Activated CD4-positive, CD25-positive, alpha-beta regulatory T cell treated with anti-CD3 and anti-CD28 coated beads, Interleukin-2, amount 50 U/mL, for 24 hours (primary cell): ENCODE results near the gene LRRTM1.

Experiments
- ATAC-seq, 2 donors: fragments of 150-1000 bp; cut with Tn5 transposase; one replicate each; pipeline ENCODE4 v1.10.0; 2021; ENCODE audit warnings: mild to moderate bottlenecking in 1 of 2, moderate library complexity in 1 of 2

The LRRTM1 gene

DNA sequence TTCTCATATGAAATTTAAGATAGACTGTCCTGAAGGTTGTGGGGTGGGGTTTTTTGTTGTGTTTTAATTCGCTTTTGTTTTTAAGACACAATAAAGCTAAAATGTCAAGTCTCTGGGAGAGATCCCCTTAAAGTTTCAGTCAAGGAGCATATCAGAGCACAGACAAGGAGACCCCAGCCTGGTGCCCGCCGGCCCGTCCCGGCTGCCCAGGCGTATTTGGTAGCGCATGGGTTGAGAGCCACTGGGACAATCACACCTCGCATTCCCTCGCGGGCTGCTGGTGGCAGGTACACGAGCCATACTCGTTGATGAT is 2.6 kb downstream of the LRRTM1 start:
- no peak for ATAC-seq

DNA sequence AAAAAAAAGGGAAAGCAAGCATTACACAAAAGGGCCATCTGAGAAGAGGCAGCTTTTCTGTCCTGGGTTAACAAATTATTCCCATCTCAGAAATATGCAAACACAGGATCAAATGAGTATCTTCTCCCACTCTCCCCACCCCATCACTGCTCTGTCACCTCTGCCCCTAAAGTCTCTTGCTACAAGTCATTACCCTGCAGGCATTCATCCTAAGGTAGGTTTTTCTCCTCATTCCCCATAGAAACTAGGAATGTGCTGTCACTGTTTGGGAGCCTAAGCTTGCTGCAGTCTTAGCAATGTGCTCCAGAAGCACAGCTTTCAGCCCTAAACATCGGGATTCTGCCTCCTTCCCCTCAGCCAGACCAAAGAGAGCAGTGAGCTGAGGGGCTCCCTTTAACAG is 3.6 kb downstream of the LRRTM1 start:
- no peak for ATAC-seq

DNA sequence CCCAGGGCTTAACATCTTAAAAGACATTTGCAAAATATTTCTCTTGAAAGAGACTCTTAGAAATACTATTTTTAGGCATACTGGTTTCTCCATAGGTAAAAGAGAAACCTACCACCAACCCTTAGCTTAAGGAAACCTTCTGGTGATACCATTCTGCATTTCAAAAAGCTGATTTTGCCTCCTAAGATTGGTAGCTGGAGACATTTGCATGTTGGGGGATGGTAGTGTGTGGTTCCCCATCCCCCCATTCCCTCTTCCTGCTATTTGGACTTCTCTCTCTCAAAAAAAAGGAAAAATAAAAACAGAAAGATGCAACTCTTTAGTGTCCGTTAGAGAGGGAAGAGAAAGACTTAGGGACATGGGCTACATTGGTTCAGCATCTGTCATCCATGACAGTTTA is 4.2 kb downstream of the LRRTM1 start:
- no peak for ATAC-seq

DNA sequence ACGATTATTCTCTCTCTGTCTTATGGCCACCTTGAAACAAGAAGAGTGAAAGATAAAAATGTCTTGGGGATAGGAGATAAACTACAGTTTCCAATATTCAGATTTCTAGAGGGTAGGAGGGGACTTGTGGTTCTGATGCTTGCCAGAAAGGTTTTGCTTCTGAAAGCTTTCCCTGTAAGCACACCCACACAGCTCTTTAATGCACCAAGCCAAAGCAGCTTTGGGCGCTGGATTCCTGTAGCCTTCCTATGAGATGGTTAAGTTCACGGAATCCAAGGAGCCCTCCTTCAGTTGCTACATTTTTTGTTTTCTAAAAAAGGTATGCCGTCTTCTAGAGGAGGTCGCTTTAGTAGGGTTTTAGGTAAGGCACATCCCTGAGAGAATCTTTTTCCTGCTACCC is 4.9 kb downstream of the LRRTM1 start:
- no peak for ATAC-seq

DNA sequence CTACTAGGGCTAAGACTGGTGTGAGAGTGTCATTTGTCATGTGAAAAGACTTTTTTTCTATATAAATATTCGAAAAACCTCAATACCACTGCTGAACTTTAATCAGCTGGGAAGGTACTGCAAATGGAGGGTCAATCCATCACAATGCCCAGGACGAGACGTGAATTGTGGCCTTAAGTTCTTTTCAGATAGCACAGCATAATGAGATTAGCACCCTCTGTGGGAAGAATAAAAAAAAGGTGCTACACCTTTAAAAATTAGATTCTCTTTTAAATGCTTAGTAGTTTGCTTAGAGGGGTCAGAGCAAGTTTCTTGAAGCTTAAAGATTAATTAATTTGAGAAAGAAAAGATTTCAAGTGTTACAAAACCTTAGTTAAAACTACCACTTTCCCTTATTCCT is 5.6 kb downstream of the LRRTM1 start:
- no peak for ATAC-seq

DNA sequence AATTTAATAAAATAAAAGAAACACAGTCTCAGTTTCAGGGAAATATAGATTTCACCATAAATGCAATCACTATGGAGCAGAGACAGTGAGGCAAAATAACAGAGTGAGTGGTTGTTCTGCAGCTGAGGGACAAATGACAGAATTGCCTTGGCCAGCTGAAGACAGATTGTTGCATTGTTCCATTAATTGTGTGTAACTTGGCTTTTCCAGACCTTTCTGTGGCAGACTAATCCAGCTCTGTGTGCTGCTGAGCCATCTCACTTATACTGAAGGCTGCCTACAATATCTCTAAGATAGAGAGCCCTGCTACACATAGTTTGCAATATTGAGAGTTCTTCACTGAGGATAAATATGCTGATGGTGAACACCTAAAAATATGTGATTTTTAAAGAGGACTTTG is 11.5 kb downstream of the LRRTM1 start:
- ATAC-seq: no peak

DNA sequence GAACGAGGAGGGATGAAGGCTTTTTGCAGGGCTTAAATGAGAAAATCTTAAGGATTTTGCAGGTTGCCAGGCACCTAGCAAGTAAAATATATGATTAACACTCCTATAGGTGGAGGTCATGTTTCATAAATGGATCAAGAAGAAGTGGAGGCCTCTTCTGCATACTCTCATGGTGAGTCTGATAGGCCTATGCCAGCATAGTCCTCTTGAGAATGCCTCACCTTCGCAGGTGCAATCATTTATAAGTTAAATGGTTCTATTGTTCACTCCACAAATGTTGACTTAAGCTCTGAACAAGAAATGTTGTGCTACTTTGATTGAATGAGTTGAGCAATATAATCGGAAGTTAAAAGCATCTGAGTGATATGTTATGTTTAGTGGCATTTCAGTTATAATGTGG is 12.1 kb downstream of the LRRTM1 start:
- ATAC-seq: no peak

DNA sequence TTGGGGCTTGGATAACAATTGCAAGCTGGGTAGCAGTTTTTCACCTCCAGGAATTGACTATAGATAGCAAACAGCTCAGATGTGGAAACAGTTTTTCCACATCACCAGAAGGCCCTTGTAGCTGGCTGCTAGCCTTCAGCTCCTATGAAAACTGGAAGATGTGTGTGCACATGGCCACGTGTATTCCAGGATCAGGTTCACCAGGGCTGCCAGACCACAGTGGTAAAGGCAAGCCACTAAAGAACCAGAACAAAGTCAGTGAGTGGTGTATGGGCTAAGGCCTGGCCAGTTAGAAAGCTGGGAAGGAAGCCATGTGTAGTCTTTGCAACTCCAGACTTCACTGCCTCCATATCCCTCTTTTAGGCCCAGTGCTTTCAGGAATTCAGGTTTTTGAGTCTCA is 12.9 kb downstream of the LRRTM1 start:
- ATAC-seq: no peak

DNA sequence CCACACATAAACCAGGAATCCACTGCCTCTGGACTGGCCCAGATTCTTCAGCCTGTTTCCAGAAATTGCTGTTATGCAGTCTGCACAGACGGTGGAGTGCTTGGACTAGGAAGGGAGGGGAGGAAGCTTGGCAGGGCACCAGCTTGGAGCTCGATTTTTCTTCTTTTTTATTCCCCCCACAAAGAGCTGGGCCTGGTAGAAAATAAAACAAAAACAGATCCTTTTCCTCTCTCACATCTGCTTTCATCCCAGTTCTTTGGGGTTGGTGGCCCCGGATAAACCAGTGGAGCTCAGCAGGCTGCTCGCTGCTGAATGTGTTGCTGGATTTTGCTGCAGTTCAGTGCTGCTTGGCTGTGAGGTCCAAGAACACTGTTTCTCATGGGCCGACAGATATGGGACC is 16.0 kb downstream of the LRRTM1 start:
- no peak for ATAC-seq

DNA sequence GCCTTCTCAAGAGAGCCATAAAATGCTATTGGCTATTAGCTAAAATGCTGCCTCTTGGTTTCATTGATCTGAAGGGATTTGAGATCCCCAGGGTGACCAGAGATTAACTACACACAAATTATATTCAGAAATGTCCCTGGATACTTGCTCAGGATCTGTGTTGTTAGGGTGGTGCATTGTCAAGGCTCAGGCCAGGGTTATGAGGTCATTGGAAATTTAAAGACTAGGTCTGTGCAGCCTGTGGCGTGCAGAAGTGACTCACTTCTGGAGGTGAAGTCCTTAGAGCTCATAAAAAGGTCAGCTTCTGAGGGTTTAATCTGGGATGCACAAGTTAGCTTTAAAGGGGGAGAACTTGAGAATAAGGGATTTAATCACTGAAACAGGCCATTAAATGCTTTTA is 23.5 kb downstream of the LRRTM1 start:
- no peak for ATAC-seq

DNA sequence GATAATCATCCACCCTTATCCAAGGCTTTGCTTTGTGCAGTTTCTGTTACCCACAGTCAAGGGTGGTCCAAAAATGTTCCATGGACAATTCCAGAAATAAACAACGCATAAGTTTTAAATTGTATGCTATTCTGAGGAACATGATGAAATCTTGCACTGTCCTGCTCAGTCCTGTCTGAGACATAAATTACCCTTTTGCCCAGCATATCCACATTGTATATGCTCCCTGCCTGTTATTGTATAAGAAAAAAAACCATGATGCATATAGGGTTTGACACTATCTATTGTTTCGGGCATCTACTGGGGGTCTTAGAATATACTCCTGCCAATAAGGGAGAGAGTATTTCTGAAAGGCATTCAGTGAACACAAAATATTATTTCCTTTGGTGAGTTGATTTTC is 24.0 kb downstream of the LRRTM1 start:
- no peak for ATAC-seq

DNA sequence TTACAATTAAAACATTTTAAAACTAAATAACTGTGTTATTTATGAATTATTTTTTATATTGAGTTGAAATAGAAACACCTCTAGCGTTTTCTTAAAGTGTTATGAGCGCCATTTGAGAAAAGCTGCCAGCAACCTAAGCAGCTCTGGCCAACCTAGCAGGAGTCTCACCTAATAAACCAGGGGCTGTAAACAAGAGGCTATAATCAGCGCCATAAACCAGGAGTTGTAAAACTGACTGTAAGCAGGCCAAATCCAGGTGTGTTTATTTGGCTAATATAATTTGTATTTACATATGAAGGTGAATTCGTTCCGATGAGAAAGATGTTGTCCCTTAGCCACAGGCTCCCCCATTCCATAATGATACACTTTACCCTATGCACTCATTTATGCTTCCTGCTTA is 34.7 kb downstream of the LRRTM1 start:
- no peak for ATAC-seq

DNA sequence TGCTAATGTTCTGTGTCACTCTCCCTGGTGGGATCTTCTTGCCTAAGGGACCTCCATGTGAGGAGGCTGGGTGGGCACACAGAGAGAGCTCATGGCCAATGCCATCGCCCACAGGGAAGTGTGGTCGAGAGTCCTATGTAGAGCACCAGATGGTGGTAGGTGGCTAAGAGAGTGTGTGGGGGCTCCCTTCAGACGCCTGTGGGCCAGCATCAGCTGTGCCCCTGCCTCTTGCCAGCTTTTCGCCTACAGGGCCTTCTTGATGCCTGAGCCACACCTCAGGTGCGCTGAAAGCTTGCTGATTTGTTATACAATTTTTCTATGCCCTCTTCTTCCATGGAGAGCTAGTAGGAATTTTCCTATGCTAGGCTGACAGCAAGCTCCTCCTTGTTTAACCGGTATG is 38.3 kb downstream of the LRRTM1 start:
- ATAC-seq: no peak

DNA sequence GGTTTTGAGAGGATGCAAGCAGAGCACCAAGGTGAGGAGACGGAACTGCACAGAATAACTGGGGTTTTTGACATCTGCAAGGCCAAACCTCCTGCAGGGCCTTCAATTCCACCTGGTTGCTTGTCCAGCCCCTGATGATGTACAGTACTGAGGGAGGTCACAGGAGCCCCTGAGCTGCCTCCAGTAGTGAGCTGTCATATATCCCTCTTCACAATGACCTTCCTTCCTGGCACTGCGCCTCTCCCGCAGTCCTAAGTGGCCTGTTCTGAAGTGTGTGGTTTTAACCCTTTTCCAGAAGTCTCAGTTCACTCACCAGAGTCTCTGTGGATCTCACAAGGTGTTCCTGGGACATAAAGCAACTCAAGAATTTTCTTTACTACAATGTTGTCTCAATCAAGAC is 45.3 kb downstream of the LRRTM1 start:
- no peak for ATAC-seq

DNA sequence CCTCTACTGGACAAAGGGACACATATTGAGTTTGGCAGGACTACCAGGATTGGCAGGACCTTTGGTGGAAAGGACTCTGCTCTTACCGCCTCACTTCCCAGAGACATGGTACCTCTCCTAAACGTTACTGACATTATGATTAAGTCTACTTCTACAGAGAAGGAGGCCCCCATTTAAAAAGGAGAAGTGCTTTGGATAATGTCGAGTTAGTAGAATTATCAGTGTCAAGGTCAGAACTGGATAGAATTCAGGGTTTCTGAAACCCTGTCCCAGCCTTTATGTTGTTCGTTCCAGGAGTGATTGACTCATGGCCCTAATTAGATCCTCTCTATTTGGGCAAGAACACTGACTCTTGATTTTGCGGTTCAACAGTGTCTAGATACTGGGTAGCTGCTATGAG is 45.8 kb downstream of the LRRTM1 start:
- no peak for ATAC-seq

DNA sequence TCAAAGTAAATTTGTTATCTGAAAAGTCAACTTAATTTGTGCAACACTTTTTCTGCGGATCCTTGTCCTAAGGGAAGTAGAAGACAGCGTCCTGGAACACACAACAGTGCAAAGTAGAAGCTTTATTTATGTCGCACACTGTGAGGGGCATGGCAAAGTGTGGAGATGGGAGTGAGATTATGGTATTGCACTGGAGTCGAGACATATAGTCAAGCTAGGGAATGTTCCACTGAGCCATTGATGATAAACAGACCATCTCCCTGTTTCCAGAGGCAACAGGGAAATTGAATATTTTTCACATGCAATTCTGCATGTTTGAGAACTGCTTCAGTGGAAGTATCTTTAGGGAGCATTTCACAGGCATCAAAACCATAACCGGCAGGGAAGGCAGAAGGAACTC is 46.2 kb downstream of the LRRTM1 start:
- ATAC-seq: no peak

DNA sequence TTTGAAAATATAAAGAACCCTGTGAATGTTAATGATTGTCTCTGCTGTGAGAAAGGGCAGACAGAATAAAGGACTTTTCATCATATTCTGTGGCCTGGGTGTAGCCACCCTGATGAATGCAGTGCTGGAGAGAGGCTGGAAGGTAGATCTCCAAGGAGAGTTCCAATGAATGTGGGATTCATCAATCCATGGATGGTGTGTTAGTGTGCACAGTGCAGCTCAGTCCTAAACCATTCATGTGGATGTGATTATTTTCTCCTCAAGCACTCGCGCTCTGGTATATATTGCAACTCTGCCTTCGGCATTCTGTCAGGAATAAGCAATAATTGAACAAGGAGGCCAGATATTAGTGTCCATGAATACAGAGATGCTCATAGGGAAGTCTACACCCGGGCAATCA is 47.1 kb downstream of the LRRTM1 start:
- ATAC-seq: no peak

DNA sequence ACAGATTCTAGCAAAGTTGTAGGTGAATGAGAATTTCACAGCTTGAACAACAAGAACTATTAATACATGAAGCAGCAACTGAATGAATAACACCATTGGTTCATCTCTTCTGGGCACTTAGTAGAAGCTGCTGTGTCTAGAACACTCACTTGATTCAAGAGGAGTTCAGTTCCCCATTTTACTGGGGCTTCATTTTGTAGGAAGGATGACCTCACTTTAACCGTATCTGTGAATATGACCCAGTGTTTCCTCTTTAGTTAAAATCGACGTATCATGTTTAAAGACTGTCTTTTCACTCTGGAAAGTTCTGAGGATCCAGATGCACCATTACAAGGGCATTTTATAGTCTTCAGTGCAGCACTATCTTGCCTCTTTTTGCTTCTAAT is 47.8 kb downstream of the LRRTM1 start:
- no peak for ATAC-seq

DNA sequence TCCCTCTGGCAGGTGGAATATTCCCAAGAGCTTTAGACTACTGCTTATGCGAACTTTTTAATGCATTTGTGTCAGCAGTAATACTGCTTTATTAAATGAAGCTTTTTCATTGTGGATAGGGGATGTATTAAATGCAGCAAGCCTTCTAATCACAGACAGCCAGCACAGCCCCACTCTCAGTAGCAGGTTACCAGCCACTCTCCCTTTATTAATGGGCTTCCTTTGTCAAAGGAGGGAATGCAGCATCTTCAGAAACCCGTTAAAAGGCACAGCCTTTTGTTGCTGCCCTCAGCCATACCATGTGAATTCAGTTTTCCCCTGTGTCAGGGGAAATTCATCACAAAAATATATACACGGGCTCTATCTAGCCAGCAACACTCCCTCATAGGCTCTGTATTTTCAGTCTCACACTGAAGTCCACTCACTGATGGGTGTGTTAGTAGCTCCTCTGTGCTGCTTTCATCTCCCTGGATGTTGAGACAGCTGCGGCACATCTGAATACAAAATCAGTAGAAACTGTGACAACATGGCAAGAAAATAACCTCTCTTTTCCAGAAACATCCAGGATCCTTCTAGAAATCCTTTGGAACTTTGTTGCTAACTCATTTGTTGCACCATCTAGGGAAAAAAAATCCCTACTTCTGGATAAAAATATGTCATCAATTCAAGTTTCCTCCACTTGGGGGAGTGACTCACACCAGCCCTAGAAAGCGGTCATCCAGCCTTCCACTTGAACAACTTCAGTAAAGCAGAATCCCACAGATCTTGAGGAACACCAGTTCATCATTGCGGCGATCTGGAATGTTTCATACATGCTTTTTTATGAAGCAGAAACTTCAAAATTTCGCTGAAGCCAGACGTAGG is 48.4 kb downstream of the LRRTM1 start:
- ATAC-seq: no peak

DNA sequence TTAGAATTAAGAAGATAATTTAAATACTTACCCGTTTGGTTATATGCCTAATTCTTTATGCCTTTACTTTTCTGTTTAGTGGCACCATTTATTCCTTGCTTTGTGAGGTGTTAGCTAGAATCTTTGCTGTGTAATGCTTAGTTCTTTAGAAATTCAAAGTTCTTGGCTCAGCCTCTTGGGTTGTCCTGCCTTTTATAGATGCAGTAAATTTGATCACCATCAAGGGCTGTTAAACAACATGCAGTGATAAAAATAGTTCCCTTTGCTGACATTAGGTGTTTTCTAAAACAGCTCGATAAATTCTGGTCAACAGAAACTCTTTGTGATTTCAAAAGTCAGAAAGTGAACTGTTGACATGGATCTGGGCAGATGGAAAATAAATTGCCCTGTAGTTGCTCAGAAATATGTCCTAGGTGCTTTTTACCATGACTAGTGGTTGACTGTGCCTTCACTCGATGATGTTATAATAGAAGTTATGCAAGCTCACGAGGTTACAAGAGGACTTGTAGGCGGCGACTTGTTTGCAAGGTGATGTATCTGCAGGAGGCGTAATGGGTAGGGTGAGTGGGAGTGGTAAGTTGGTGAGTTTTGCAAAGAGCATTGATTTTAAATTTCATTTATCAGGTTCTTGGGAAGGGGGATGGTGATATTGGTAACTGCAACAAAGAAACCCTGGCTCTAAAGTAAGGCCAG is 52.1 kb downstream of the LRRTM1 start:
- ATAC-seq: no peak
